Smooth muscle cell (in vitro differentiated cells): ENCODE results near the gene MLN. TPM values are rescaled to one million over a fixed set of nuclear protein-coding genes. Genes with fewer than 3 reads are reported as not detected.

ENCODE experiments used
- DNase-seq: peaks from one replicate; lab custom pipeline; 2025; ENCODE audit not compliant: unreplicated experiment; lab: John Stamatoyannopoulos, UW
- H2AFZ ChIP-seq: fragments of 200-600 bp; sonication (generic); 2 replicates; pipeline ENCODE4 v1.6.0; 2016; ENCODE audit warnings: antibody characterized with exemption, low read depth, mild to moderate bottlenecking
- H3F3A ChIP-seq: fragments of 200-600 bp; sonication (generic); 2 replicates; pipeline ENCODE4 v1.6.0; 2017; ENCODE audit warnings: antibody characterized with exemption, low read depth
- H3K27ac ChIP-seq: fragments of 200-600 bp; sonication (generic); 2 replicates; pipeline ENCODE4 v1.5.1; 2016; ENCODE audit warnings: low read depth, mild to moderate bottlenecking
- H3K27me3 ChIP-seq: fragments of 200-600 bp; sonication (generic); 2 replicates; pipeline ENCODE4 v1.6.1; 2016; ENCODE audit warnings: low read depth, mild to moderate bottlenecking
- H3K36me3 ChIP-seq: fragments of 200-600 bp; sonication (generic); 2 replicates; pipeline ENCODE4 v1.5.1; 2016; ENCODE audit warnings: low read depth
- H3K4me1 ChIP-seq: fragments of 200-600 bp; sonication (generic); 2 replicates; pipeline ENCODE4 v1.5.1; 2016; ENCODE audit warnings: low read depth
- H3K4me2 ChIP-seq: fragments of 200-600 bp; sonication (generic); 2 replicates; pipeline ENCODE4 v1.6.0; 2016; ENCODE audit warnings: mild to moderate bottlenecking
- H3K4me3 ChIP-seq: fragments of 200-600 bp; sonication (generic); 2 replicates; pipeline ENCODE4 v1.5.1; 2016; ENCODE audit warnings: mild to moderate bottlenecking
- H3K79me2 ChIP-seq: fragments of 200-600 bp; sonication (generic); 2 replicates; pipeline ENCODE4 v1.6.0; 2016; ENCODE audit warnings: low read depth, mild to moderate bottlenecking
- H3K9ac ChIP-seq: fragments of 200-600 bp; sonication (generic); 2 replicates; pipeline ENCODE4 v1.6.0; 2016; ENCODE audit warnings: low read depth
- H3K9me3 ChIP-seq: fragments of 200-600 bp; sonication (generic); replicated peaks from 2 replicates; pipeline ENCODE4 v1.5.1; 2016; ENCODE audit warnings: low read depth
- H4K20me1 ChIP-seq: fragments of 200-600 bp; sonication (generic); 2 replicates; pipeline ENCODE4 v1.6.0; 2016; ENCODE audit warnings: low read depth
- WGBS: methylation state at CpG from one replicate; pipeline ENCODE4 v1.1.7; 2016; ENCODE audit warnings: low lambda C conversion rate; 5-methylcytosine and 5-hydroxymethylcytosine counted together
- polyA plus RNA-seq: library from polyadenylated mRNA; unstranded; fragments of >200 nt; fragmentation: Nextera tagmentation; extraction: Ambion mirVana; gene quantifications from 2 replicates; pipeline ENCODE4 v1.2.1, GENCODE V29; 2016
- total RNA-seq: library from RNA; depleted of rRNA; stranded (reverse); fragments of >200 nt; gene quantifications from 2 replicates; pipeline ENCODE4 v1.2.3, GENCODE V29; 2014
- TF ChIP-seq, protein P1 (sequence below): fragments of 200-600 bp; sonication (generic); IDR thresholded peaks from 2 replicates; pipeline ENCODE4 v1.5.1; 2017; ENCODE audit warnings: borderline replicate concordance, mild to moderate bottlenecking, antibody characterized with exemption; ENCODE audit not compliant: insufficient read depth, poor library complexity, severe bottlenecking

The MLN gene
- total and polyA plus RNA-seq, 2 experiments from 2014 or later: not detected

DNA sequence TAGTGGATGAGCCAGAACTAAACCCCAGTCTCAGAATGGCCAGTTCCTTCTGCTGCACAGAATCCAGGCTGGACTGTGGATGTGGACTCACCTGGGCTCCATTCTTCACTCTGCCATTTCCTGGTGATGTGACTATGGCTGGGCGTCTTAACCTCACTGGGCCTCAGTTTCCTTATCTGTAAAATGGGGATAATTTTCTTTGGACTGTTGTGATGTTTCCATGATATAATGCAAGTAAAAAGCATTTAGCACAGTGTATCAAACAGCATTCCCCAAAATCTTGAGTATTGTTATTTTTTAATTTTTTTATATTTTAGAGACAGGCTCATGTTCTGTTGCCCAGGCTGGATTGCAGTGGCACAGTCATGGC lies 51.2 kb downstream of the MLN start:
- no peak for DNase-seq
- Histone ChIP-seq H3K27me3 (no peaks in the 10 kb centered on the region), H3K4me1 (peaks cover 33% of the 10 kb centered on the region), H3K79me2 (no peaks in the 10 kb centered on the region), H3F3A (no peaks in the 10 kb centered on the region), H3K27ac (no peak overlapping the region), H3K9ac (no peak overlapping the region), H3K36me3 (no peaks in the 10 kb centered on the region), H3K4me3 (no peak overlapping the region), H3K9me3 (no peaks in the 10 kb centered on the region), H3K4me2 (no peak overlapping the region), H2AFZ (no peak overlapping the region), H4K20me1 (no peaks in the 10 kb centered on the region)
- 96% methylated on average over 1 of the region's 1 CpG for WGBS
- TF ChIP-seq, protein P1, sequence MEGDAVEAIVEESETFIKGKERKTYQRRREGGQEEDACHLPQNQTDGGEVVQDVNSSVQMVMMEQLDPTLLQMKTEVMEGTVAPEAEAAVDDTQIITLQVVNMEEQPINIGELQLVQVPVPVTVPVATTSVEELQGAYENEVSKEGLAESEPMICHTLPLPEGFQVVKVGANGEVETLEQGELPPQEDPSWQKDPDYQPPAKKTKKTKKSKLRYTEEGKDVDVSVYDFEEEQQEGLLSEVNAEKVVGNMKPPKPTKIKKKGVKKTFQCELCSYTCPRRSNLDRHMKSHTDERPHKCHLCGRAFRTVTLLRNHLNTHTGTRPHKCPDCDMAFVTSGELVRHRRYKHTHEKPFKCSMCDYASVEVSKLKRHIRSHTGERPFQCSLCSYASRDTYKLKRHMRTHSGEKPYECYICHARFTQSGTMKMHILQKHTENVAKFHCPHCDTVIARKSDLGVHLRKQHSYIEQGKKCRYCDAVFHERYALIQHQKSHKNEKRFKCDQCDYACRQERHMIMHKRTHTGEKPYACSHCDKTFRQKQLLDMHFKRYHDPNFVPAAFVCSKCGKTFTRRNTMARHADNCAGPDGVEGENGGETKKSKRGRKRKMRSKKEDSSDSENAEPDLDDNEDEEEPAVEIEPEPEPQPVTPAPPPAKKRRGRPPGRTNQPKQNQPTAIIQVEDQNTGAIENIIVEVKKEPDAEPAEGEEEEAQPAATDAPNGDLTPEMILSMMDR: no peak

GRCh38 chr6:33751771-33752645 lies 51.8 kb downstream of the MLN start:
- Histone ChIP-seq H3K79me2 (no peaks in the 10 kb centered on the region), H4K20me1 (no peaks in the 10 kb centered on the region), H3F3A (no peaks in the 10 kb centered on the region), H2AFZ (no peak overlapping the region), H3K4me2 (peak overlapping the region; percentile 58), H3K36me3 (no peaks in the 10 kb centered on the region), H3K27me3 (no peaks in the 10 kb centered on the region), H3K4me3 (no peak overlapping the region), H3K4me1 (peaks cover 39% of the 10 kb centered on the region), H3K9ac (no peak overlapping the region), H3K27ac (no peak overlapping the region), H3K9me3 (no peaks in the 10 kb centered on the region)
- 90% methylated on average over 15 of the region's 15 CpGs for WGBS
- DNase-seq: no peak
- TF ChIP-seq, protein P1: no peak

GRCh38 chr6:33750244-33750991 lies 53.4 kb downstream of the MLN start:
- no peaks in the 10 kb centered on the region for H3K79me2 ChIP-seq
- H4K20me1 ChIP-seq: no peaks in the 10 kb centered on the region
- no peak overlapping the region for H2AFZ ChIP-seq
- no peaks in the 10 kb centered on the region for H3K36me3 ChIP-seq
- no peak overlapping the region for H3K9ac ChIP-seq
- no peak overlapping the region for H3K4me3 ChIP-seq
- H3K9me3 ChIP-seq: no peaks in the 10 kb centered on the region
- TF ChIP-seq, protein P1: no peak
- WGBS: 64% methylated on average over 11 of the region's 11 CpGs
- peaks cover 2% of the 10 kb centered on the region for H3F3A ChIP-seq
- H3K4me1 ChIP-seq: peaks cover 50% of the 10 kb centered on the region
- H3K27ac ChIP-seq: no peak overlapping the region
- no peaks in the 10 kb centered on the region for H3K27me3 ChIP-seq
- H3K4me2 ChIP-seq: peak overlapping the region; percentile 58
- DNase-seq: no peak
